NCI-H774 (cell line): ENCODE data around the gene PI16.

Experiments used
- DNase-seq: peaks from one replicate; lab custom pipeline; 2025; lab: John Stamatoyannopoulos, UW

PI16 gene

GRCh38 chr6:36957773-36958271, 3.3 kb downstream of the PI16 start:
- DNase-seq = no peak

- DNase-seq = no peak
Observed at GRCh38 chr6:36958775-36959554, 4.4 kb downstream of the PI16 start.

GRCh38 chr6:36959555-36960250, 5.2 kb downstream of the PI16 start:
- DNase-seq = no peak

GRCh38 chr6:36961441-36962435, 7.2 kb downstream of the PI16 start:
- DNase-seq = no peak

- DNase-seq = no peak
Observed at GRCh38 chr6:36962874-36963273, 8.3 kb downstream of the PI16 start.

GRCh38 chr6:36963451-36964290, 9.1 kb downstream of the PI16 start:
- no peak for DNase-seq

GRCh38 chr6:36964349-36964748, 9.8 kb downstream of the PI16 start:
- no peak for DNase-seq

- no peak for DNase-seq
Observed at GRCh38 chr6:36964908-36965307, 10.4 kb downstream of the PI16 start.

GRCh38 chr6:36967301-36967700, 12.8 kb downstream of the PI16 start:
- no peak for DNase-seq

- DNase-seq = no peak
Observed at GRCh38 chr6:36967757-36968156, 13.2 kb downstream of the PI16 start.

GRCh38 chr6:36968266-36968977, 13.9 kb downstream of the PI16 start:
- no peak for DNase-seq

GRCh38 chr6:36969240-36969691, 14.7 kb downstream of the PI16 start:
- no peak for DNase-seq

GRCh38 chr6:36969988-36970891, 15.7 kb downstream of the PI16 start:
- no peak for DNase-seq

GRCh38 chr6:36970892-36971842, 16.6 kb downstream of the PI16 start:
- DNase-seq = no peak

- DNase-seq = no peak
Observed at GRCh38 chr6:36971921-36972673, 17.6 kb downstream of the PI16 start.

- no peak for DNase-seq
Observed at GRCh38 chr6:36973190-36973589, 18.7 kb downstream of the PI16 start.

- DNase-seq = no peak
Observed at GRCh38 chr6:36973647-36974046, 19.1 kb downstream of the PI16 start.
